Measurements from ENCODE around the gene BBS7. TPM values are rescaled to one million over a fixed set of nuclear protein-coding genes. Genes with fewer than 3 reads are reported as not detected.

Gene BBS7
- total and polyA plus RNA-seq, 2 donors (not counting 3 experiments of a cell fraction or from before 2014, with no cell fraction given): 20.0 to 21.7 TPM

- CTCF ChIA-PET: no interaction called here
- FAIRE-seq (no peak), DNase-seq (ENCODE audit: low read depth, low spot score) (no peak)
- BruUV-seq (replicated peaks): no TSS peak
- peaks cover 7 to 32% of the 10 kb centered on the region in 2 experiments for H3K27me3 ChIP-seq (ENCODE audit: control insufficient read depth in 2 of 2, insufficient read depth in 2 of 2, low read length in 2 of 2)
- no peaks in the 10 kb centered on the region for H3K9me1 ChIP-seq (replicated peaks; ENCODE audit: control insufficient read depth, extremely low read depth, insufficient read depth, low read length)
- no peak overlapping the region for H2AFZ ChIP-seq (ENCODE audit: low read depth, low read length)
- intact Hi-C loops (cut with micrococcal nuclease): no loop called here
- no peak overlapping the region for H3K9ac ChIP-seq (replicated peaks; ENCODE audit: extremely low read depth, insufficient read depth, low read length)
- H3K4me3 ChIP-seq (replicated peaks in 1 of 3; ENCODE audit: insufficient read depth in 1 of 3, low read depth in 1 of 3, low read length in 3 of 3): no peak overlapping the region
- no peaks in the 10 kb centered on the region for H3K79me2 ChIP-seq (ENCODE audit: control insufficient read depth, insufficient read depth, low read length)
- dilution Hi-C loops (cut with MboI; ENCODE audit: extremely low pct_ligation_motif_present, low sequenced_read_pairs): no loop called here
- TF ChIP-seq MAX (IDR thresholded peaks at IDR 0.05; ENCODE audit: insufficient read depth, insufficient read length) (no peak), JUN (IDR thresholded peaks at IDR 0.05; ENCODE audit: borderline replicate concordance, insufficient read depth, insufficient read length, low read depth) (no peak), EZH2 (IDR thresholded peaks at IDR 0.05; ENCODE audit: borderline replicate concordance, low read depth, low read length, severe bottlenecking) (no peak), MYC (IDR thresholded peaks at IDR 0.05; ENCODE audit: low read depth, low read length) (no peak)
- TF ChIP-seq, protein P1, sequence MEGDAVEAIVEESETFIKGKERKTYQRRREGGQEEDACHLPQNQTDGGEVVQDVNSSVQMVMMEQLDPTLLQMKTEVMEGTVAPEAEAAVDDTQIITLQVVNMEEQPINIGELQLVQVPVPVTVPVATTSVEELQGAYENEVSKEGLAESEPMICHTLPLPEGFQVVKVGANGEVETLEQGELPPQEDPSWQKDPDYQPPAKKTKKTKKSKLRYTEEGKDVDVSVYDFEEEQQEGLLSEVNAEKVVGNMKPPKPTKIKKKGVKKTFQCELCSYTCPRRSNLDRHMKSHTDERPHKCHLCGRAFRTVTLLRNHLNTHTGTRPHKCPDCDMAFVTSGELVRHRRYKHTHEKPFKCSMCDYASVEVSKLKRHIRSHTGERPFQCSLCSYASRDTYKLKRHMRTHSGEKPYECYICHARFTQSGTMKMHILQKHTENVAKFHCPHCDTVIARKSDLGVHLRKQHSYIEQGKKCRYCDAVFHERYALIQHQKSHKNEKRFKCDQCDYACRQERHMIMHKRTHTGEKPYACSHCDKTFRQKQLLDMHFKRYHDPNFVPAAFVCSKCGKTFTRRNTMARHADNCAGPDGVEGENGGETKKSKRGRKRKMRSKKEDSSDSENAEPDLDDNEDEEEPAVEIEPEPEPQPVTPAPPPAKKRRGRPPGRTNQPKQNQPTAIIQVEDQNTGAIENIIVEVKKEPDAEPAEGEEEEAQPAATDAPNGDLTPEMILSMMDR (IDR thresholded peaks at IDR 0.05; ENCODE audit: extremely low read depth in 1 of 2, insufficient read depth in 1 of 2, low read depth in 1 of 2, low read length in 2 of 2): no peak
- no peaks in the 10 kb centered on the region for H3K9me3 ChIP-seq (replicated peaks; ENCODE audit: control insufficient read depth, insufficient read depth, low read length)
- H3K4me2 ChIP-seq (ENCODE audit: insufficient read depth, low read length): no peak overlapping the region
- H4K20me1 ChIP-seq (replicated peaks; ENCODE audit: control insufficient read depth, extremely low read depth, insufficient read depth, low read length): no peaks in the 10 kb centered on the region
- no peaks in the 10 kb centered on the region for H3K4me1 ChIP-seq (ENCODE audit: control insufficient read depth, extremely low read depth, insufficient read depth, low read length)
- POLR2A ChIA-PET: no interaction called here
- H3K27ac ChIP-seq (ENCODE audit: insufficient read depth, low read depth, low read length): no peak overlapping the region
- H3K36me3 ChIP-seq (ENCODE audit: control insufficient read depth in 2 of 2, extremely low read depth in 1 of 2, insufficient read depth in 2 of 2, low read length in 2 of 2): no peaks in the 10 kb centered on the region
Measured at GRCh38 chr4:121876070-121876469, 5.8 kb upstream of the BBS7 start.

- Histone ChIP-seq H3K4me2 (ENCODE audit: insufficient read depth, low read length) (no peak overlapping the region), H3K4me1 (ENCODE audit: control insufficient read depth, extremely low read depth, insufficient read depth, low read length) (no peaks in the 10 kb centered on the region), H3K27ac (ENCODE audit: insufficient read depth, low read depth, low read length) (no peak overlapping the region), H3K9me1 (replicated peaks; ENCODE audit: control insufficient read depth, extremely low read depth, insufficient read depth, low read length) (no peaks in the 10 kb centered on the region), H3K36me3 (ENCODE audit: control insufficient read depth in 2 of 2, extremely low read depth in 1 of 2, insufficient read depth in 2 of 2, low read length in 2 of 2) (no peaks in the 10 kb centered on the region), H3K4me3 (replicated peaks in 1 of 3; ENCODE audit: insufficient read depth in 1 of 3, low read depth in 1 of 3, low read length in 3 of 3) (no peak overlapping the region), H3K27me3 (ENCODE audit: control insufficient read depth in 2 of 2, insufficient read depth in 2 of 2, low read length in 2 of 2) (peaks cover 7 to 27% of the 10 kb centered on the region in 2 experiments), H3K79me2 (ENCODE audit: control insufficient read depth, insufficient read depth, low read length) (no peaks in the 10 kb centered on the region), H4K20me1 (replicated peaks; ENCODE audit: control insufficient read depth, extremely low read depth, insufficient read depth, low read length) (no peaks in the 10 kb centered on the region), H2AFZ (ENCODE audit: low read depth, low read length) (no peak overlapping the region), H3K9ac (replicated peaks; ENCODE audit: extremely low read depth, insufficient read depth, low read length) (no peak overlapping the region), H3K9me3 (replicated peaks; ENCODE audit: control insufficient read depth, insufficient read depth, low read length) (no peaks in the 10 kb centered on the region)
- ChIA-PET CTCF (no interaction called here), POLR2A (no interaction called here)
- BruUV-seq (replicated peaks): no TSS peak
- dilution Hi-C loops (cut with MboI; ENCODE audit: extremely low pct_ligation_motif_present, low sequenced_read_pairs) (no loop called here), intact Hi-C loops (cut with micrococcal nuclease) (no loop called here)
- DNase-seq (ENCODE audit: low read depth, low spot score) (no peak), FAIRE-seq (no peak)
- no peak for TF ChIP-seq GATA2 (IDR thresholded peaks at IDR 0.05; ENCODE audit: insufficient read depth, insufficient read length, low read depth, low read length)
- TF ChIP-seq, protein P1 (IDR thresholded peaks at IDR 0.05; ENCODE audit: extremely low read depth in 1 of 2, insufficient read depth in 1 of 2, low read depth in 1 of 2, low read length in 2 of 2): no peak
- no peak for TF ChIP-seq POLR2AphosphoS5 (IDR thresholded peaks at IDR 0.05; ENCODE audit: insufficient read depth, low read depth, low read length)
- TF ChIP-seq MAX (IDR thresholded peaks at IDR 0.05; ENCODE audit: insufficient read depth, insufficient read length): no peak
- no peak for TF ChIP-seq EZH2 (IDR thresholded peaks at IDR 0.05; ENCODE audit: borderline replicate concordance, low read depth, low read length, severe bottlenecking)
- no peak for TF ChIP-seq FOS (IDR thresholded peaks at IDR 0.05; ENCODE audit: borderline replicate concordance, insufficient read depth, low read length)
- TF ChIP-seq MYC (IDR thresholded peaks at IDR 0.05; ENCODE audit: low read depth, low read length): no peak
- no peak for TF ChIP-seq POLR2A (IDR thresholded peaks at IDR 0.05; ENCODE audit: low read depth, low read length)
Measured at GRCh38 chr4:121875652-121876051, 5.4 kb upstream of the BBS7 start.
